Neural cell (in vitro differentiated cells): ENCODE measurements around the gene CPS1. TPM values are rescaled to one million over a fixed set of nuclear protein-coding genes. Genes with fewer than 3 reads are reported as not detected.

Experiments used
- H2AFZ ChIP-seq: fragments of 200-600, 300-800 bp; sonication (generic), shearing (Covaris generic); 2 replicates; pipeline ENCODE4 v1.6.0; 2014; ENCODE audit warnings: low read depth, mild to moderate bottlenecking, antibody characterized with exemption, low read length, moderate library complexity
- H3F3A ChIP-seq: fragments of 200-600 bp; shearing (Covaris generic); 2 replicates; pipeline ENCODE4 v1.6.1; 2016; ENCODE audit warnings: mild to moderate bottlenecking, moderate library complexity, mixed read lengths, antibody characterized with exemption, low read length; ENCODE audit not compliant: insufficient read depth, poor library complexity, severe bottlenecking
- H3K27ac ChIP-seq: fragments of 200-600, 300-800 bp; sonication (generic), shearing (Covaris generic); 2 replicates; pipeline ENCODE4 v1.5.1; 2014; ENCODE audit warnings: mild to moderate bottlenecking, low read length, moderate library complexity
- H3K27me3 ChIP-seq: fragments of 300-800, 200-600 bp; sonication (generic), shearing (Covaris generic); 2 replicates; pipeline ENCODE4 v1.6.0; 2014; ENCODE audit warnings: mild to moderate bottlenecking, low read depth, low read length, moderate library complexity; ENCODE audit not compliant: insufficient read depth
- H3K36me3 ChIP-seq: fragments of 300-800, 200-600 bp; sonication (generic), shearing (Covaris generic); 2 replicates; pipeline ENCODE4 v1.5.1; 2014; ENCODE audit warnings: mild to moderate bottlenecking, antibody characterized with exemption, low read length, moderate library complexity; ENCODE audit not compliant: insufficient read depth
- H3K4me2 ChIP-seq: fragments of 300-800, 200-600 bp; sonication (generic), shearing (Covaris generic); 2 replicates; pipeline ENCODE4 v1.6.0; 2014; ENCODE audit warnings: mild to moderate bottlenecking, low read length
- H3K4me3 ChIP-seq: fragments of 300-800, 200-600 bp; sonication (generic), shearing (Covaris generic); 2 replicates; pipeline ENCODE4 v1.5.1; 2014; ENCODE audit warnings: mild to moderate bottlenecking, low read length, moderate library complexity
- H3K79me2 ChIP-seq: fragments of 200-600 bp; shearing (Covaris generic); replicated peaks from 2 replicates; pipeline ENCODE4 v1.6.0; 2014; ENCODE audit warnings: mild to moderate bottlenecking, low read length, moderate library complexity; ENCODE audit not compliant: insufficient read depth
- H3K9ac ChIP-seq: fragments of 300-800, 200-600 bp; sonication (generic), shearing (Covaris generic); 2 replicates; pipeline ENCODE4 v1.6.1; 2016; ENCODE audit warnings: mild to moderate bottlenecking, low read length, mixed read lengths
- H3K9me2 ChIP-seq: fragments of 200-600 bp; shearing (Covaris generic); 2 replicates; pipeline ENCODE4 v1.6.1; 2016; ENCODE audit warnings: mild to moderate bottlenecking, low read length, mixed read lengths; ENCODE audit not compliant: insufficient read depth
- H3K9me3 ChIP-seq: fragments of 200-600, 300-800 bp; sonication (generic), shearing (Covaris generic); 2 replicates; pipeline ENCODE4 v1.6.1; 2016; ENCODE audit warnings: mild to moderate bottlenecking, mixed run types, low read length, moderate library complexity, mixed read lengths
- H4K20me1 ChIP-seq: fragments of 200-600 bp; shearing (Covaris generic); 2 replicates; pipeline ENCODE4 v1.6.1; 2016; ENCODE audit warnings: mild to moderate bottlenecking, mixed run types; ENCODE audit not compliant: insufficient read depth
- CTCF ChIP-seq: fragments of 450-650 bp; IDR thresholded peaks from 2 replicates; pipeline ENCODE4 v1.5.1; 2014; ENCODE audit warnings: antibody characterized with exemption, mild to moderate bottlenecking, moderate library complexity; ENCODE audit not compliant: poor library complexity, severe bottlenecking
- EP300 ChIP-seq: fragments of 450-650 bp; conservative IDR thresholded peaks from 2 replicates; pipeline ENCODE4 v1.6.1; 2014; ENCODE audit warnings: antibody characterized with exemption, mild to moderate bottlenecking, moderate library complexity; ENCODE audit not compliant: poor library complexity, severe bottlenecking
- EZH2 ChIP-seq: fragments of 200-600, 300-800 bp; shearing (Covaris generic), sonication (generic); IDR thresholded peaks from 2 replicates; pipeline ENCODE4 v1.6.1; 2014; ENCODE audit warnings: antibody characterized with exemption, low read length, borderline replicate concordance, mild to moderate bottlenecking; ENCODE audit not compliant: insufficient read depth, poor library complexity, severe bottlenecking
- MXI1 ChIP-seq: fragments of 450-650 bp; conservative IDR thresholded peaks from 2 replicates; pipeline ENCODE4 v1.6.1; 2014; ENCODE audit warnings: antibody characterized with exemption, mild to moderate bottlenecking; ENCODE audit not compliant: poor library complexity, severe bottlenecking
- POLR2AphosphoS5 ChIP-seq: IDR thresholded peaks from 2 replicates; pipeline ENCODE4 v1.6.1; 2012
- RAD21 ChIP-seq: fragments of 450-650 bp; conservative IDR thresholded peaks from 2 replicates; pipeline ENCODE4 v1.6.1; 2014; ENCODE audit warnings: antibody characterized with exemption, mild to moderate bottlenecking, moderate library complexity
- REST ChIP-seq: IDR thresholded peaks from 2 replicates; pipeline ENCODE4 v1.6.1; 2012; ENCODE audit warnings: borderline replicate concordance
- SMC3 ChIP-seq: fragments of 450-650 bp; conservative IDR thresholded peaks from 2 replicates; pipeline ENCODE4 v1.6.1; 2014; ENCODE audit warnings: antibody characterized with exemption, mild to moderate bottlenecking, moderate library complexity; ENCODE audit not compliant: poor library complexity
- TAF1 ChIP-seq: IDR thresholded peaks from 2 replicates; pipeline ENCODE4 v1.6.1; 2012; ENCODE audit warnings: low read depth
- polyA plus RNA-seq: library from polyadenylated mRNA; depleted of rRNA; stranded (reverse); fragments of >200 nt; gene quantifications from 2 replicates; pipeline ENCODE4 v1.2.3, GENCODE V29; 2014

Gene CPS1
- polyA plus RNA-seq, 1 donor from 2014 or later = 0.25 TPM

GRCh38 chr2:210533389-210533788 lies 23.0 kb upstream of the CPS1 start:
- Histone ChIP-seq H3K27me3 (no peaks in the 10 kb centered on the region), H4K20me1 (no peaks in the 10 kb centered on the region), H3K36me3 (no peaks in the 10 kb centered on the region), H3F3A (no peaks in the 10 kb centered on the region), H3K9me3 (no peaks in the 10 kb centered on the region), H2AFZ (no peak overlapping the region), H3K79me2 (no peaks in the 10 kb centered on the region), H3K4me3 (no peak overlapping the region), H3K4me2 (no peak overlapping the region), H3K9me2 (no peaks in the 10 kb centered on the region), H3K9ac (no peak overlapping the region), H3K27ac (no peak overlapping the region)
- no peak for TF ChIP-seq TAF1
- TF ChIP-seq POLR2AphosphoS5 = no peak
- TF ChIP-seq EP300 = no peak
- TF ChIP-seq REST = no peak
- no peak for TF ChIP-seq EZH2
- TF ChIP-seq RAD21 = no peak
- TF ChIP-seq CTCF = no peak
- no peak for TF ChIP-seq MXI1

- no peaks in the 10 kb centered on the region for H3K36me3 ChIP-seq
- TF ChIP-seq SMC3 = no peak
- no peaks in the 10 kb centered on the region for H3K9me3 ChIP-seq
- H4K20me1 ChIP-seq = no peaks in the 10 kb centered on the region
- H3K9ac ChIP-seq = no peak overlapping the region
- H3K27me3 ChIP-seq = no peaks in the 10 kb centered on the region
- no peaks in the 10 kb centered on the region for H3F3A ChIP-seq
- H3K4me3 ChIP-seq = no peak overlapping the region
- H3K27ac ChIP-seq = no peak overlapping the region
- no peak overlapping the region for H3K4me2 ChIP-seq
- H3K9me2 ChIP-seq = no peaks in the 10 kb centered on the region
- H2AFZ ChIP-seq = no peak overlapping the region
- H3K79me2 ChIP-seq = no peaks in the 10 kb centered on the region
Observed at GRCh38 chr2:210534879-210535278, 21.5 kb upstream of the CPS1 start.

- H2AFZ ChIP-seq = no peak overlapping the region
Observed at GRCh38 chr2:210536973-210537650, 19.3 kb upstream of the CPS1 start.

More at GRCh38 chr2:210536973-210537650, 19.3 kb upstream of the CPS1 start:
- Histone ChIP-seq H3K36me3 (no peaks in the 10 kb centered on the region), H3K4me3 (no peak overlapping the region), H3F3A (no peaks in the 10 kb centered on the region), H3K27me3 (no peaks in the 10 kb centered on the region), H4K20me1 (no peaks in the 10 kb centered on the region), H3K9me2 (no peaks in the 10 kb centered on the region), H3K4me2 (no peak overlapping the region), H3K9ac (no peak overlapping the region), H3K27ac (no peak overlapping the region), H3K9me3 (no peaks in the 10 kb centered on the region), H3K79me2 (no peaks in the 10 kb centered on the region)
- no peak for TF ChIP-seq CTCF
- TF ChIP-seq POLR2AphosphoS5 = no peak
- no peak for TF ChIP-seq SMC3
- no peak for TF ChIP-seq REST
- no peak for TF ChIP-seq MXI1
- no peak for TF ChIP-seq RAD21
